ENCODE measurements around the gene PPP1R7. TPM values are rescaled to one million over a fixed set of nuclear protein-coding genes. Genes with fewer than 3 reads are reported as not detected.

PPP1R7 gene
- total and polyA plus RNA-seq, 9 donors, result 21.9 to 120 (median 46.9) TPM

DNA sequence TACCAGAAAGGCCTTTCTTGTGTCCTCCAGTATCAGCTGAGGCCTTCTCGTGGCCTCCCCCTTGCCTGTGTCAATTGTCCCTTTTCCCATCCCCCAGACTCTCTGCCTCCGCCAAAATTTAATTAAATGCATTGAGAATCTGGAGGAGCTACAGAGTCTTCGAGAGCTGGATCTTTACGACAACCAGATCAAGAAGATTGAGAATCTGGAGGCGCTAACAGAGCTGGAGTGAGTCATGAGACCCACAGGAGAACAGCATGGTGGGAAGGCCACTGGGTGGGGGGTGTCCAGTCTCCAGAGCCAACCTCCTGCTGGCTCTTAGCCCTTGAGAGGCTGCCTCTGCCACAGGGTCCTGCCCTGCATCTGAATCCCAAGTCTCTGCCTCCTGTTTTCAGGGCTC, 8.8 kb downstream of the PPP1R7 start:
- DNase-seq, result no peak
- WGBS, 3 donors, result 94 to 98% (median 95%) methylated on average over 5 of the region's 5 CpGs
- Histone ChIP-seq H3K4me1 (ENCODE audit: insufficient read depth) (peaks cover 10% of the 10 kb centered on the region), H3K36me3 (no peaks in the 10 kb centered on the region), H3K4me3 (no peak overlapping the region), H3K9me3 (no peaks in the 10 kb centered on the region), H3K27ac (no peak overlapping the region), H3K27me3 (no peaks in the 10 kb centered on the region)
- TF ChIP-seq, protein P1, sequence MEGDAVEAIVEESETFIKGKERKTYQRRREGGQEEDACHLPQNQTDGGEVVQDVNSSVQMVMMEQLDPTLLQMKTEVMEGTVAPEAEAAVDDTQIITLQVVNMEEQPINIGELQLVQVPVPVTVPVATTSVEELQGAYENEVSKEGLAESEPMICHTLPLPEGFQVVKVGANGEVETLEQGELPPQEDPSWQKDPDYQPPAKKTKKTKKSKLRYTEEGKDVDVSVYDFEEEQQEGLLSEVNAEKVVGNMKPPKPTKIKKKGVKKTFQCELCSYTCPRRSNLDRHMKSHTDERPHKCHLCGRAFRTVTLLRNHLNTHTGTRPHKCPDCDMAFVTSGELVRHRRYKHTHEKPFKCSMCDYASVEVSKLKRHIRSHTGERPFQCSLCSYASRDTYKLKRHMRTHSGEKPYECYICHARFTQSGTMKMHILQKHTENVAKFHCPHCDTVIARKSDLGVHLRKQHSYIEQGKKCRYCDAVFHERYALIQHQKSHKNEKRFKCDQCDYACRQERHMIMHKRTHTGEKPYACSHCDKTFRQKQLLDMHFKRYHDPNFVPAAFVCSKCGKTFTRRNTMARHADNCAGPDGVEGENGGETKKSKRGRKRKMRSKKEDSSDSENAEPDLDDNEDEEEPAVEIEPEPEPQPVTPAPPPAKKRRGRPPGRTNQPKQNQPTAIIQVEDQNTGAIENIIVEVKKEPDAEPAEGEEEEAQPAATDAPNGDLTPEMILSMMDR (IDR thresholded peaks at IDR 0.05), result no peak
- TF ChIP-seq POLR2A (IDR thresholded peaks at IDR 0.05), result no peak
- intact Hi-C loops (cut with DNase I), result no loop called here

DNA sequence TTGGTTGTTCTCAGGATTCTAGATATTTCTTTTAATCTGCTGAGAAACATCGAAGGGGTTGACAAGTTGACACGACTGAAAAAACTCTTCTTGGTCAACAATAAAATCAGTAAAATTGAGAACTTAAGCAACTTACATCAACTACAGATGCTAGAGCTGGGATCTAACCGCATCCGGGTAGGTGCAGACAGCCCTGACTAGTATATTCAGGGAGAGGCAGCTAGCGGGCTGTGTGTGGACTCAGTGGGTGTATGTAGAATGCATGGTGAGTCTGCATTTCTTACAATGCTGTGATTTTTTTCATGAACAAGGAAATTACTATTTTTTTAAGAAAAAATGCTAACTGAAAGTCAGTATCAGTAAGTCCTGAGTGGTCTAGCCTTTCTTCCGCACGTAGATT, 10.1 kb downstream of the PPP1R7 start:
- Histone ChIP-seq H3K4me3 (no peak overlapping the region), H3K27me3 (no peaks in the 10 kb centered on the region), H3K9me3 (no peaks in the 10 kb centered on the region), H3K4me1 (ENCODE audit: insufficient read depth) (peaks cover 10% of the 10 kb centered on the region), H3K36me3 (no peaks in the 10 kb centered on the region), H3K27ac (no peak overlapping the region)
- WGBS, 3 donors, result 95 to 97% (median 96%) methylated on average over 7 of the region's 7 CpGs
- no peak for DNase-seq
- TF ChIP-seq EP300 (IDR thresholded peaks at IDR 0.05), result no peak
- no peak for TF ChIP-seq POLR2A (IDR thresholded peaks at IDR 0.05)
- TF ChIP-seq, protein P1 (IDR thresholded peaks at IDR 0.05), result no peak
- intact Hi-C loops (cut with DNase I), result no loop called here

DNA sequence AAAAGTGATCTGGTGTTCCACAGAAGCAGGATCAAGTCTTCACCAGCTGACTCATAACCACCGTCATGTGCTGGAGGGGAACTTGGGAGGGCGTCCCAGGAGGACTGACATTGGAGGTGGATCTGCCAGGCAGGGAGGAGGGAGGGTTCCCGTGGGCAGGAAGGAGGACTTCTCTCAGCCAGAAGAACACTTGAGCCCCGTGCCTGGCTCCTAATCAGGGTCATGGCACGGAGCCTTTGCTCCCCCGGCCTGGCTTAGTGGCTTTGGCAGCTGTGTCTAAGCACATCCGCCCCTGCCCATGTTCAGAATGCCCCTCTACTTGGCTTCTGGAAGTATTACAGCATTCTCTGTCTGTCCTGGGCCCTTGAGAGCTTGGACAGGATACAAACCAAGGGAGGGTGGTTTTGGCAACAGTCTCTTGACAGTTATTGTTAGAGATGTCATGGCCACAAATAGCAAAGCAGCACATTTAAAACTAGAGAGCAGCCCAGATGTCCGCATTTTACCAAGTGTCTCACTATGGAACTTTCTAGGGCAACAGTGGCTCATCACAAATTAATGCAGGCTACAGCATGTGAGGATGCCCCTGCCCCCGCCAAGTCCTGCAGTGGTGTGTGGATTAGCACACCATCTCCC, 11.5 kb downstream of the PPP1R7 start:
- TF ChIP-seq, protein P1 (IDR thresholded peaks at IDR 0.05), result no peak
- TF ChIP-seq EP300 (IDR thresholded peaks at IDR 0.05), result no peak
- Histone ChIP-seq H3K9me3 (no peaks in the 10 kb centered on the region), H3K36me3 (no peaks in the 10 kb centered on the region), H3K4me3 (no peak overlapping the region), H3K27me3 (no peaks in the 10 kb centered on the region), H3K27ac (peak overlapping the region; percentile 54 to 69), H3K4me1 (ENCODE audit: insufficient read depth) (peaks cover 10% of the 10 kb centered on the region)
- intact Hi-C loops (cut with DNase I), result no loop called here
- DNase-seq, result peak; percentile 68 to 83 (median 76)
- 16 to 19% (median 18%) methylated on average over 9 of the region's 9 CpGs for WGBS, 3 donors

DNA sequence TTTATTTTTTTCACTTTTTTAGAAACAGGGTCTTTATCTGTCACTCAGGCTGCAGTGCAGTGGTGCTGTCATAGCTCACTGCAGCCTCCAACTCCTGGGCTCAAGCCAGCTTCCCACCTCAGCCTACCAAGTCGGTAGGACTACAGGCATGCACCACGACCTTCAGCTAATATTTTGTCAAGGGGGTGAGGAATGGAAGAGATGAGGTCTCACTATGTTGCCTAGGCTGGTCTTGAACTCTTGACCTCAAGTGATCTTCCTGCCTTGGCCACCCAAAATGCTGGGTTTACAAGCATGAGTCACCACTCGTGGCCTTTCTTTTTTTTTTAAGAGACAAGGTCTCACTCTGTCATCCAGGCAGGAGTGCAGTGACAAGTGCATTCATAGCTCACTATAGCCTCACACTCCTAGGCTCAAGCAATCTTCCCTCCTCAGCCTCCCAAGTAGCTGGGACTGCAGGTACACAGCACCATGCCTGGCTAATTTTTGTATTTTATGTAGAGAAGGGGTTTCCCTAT, 13.4 kb downstream of the PPP1R7 start:
- intact Hi-C loops (cut with DNase I), result no loop called here
- 69 to 76% (median 69%) methylated on average over 3 of the region's 3 CpGs for WGBS, 3 donors
- Histone ChIP-seq H3K36me3 (no peaks in the 10 kb centered on the region), H3K4me3 (no peak overlapping the region), H3K27me3 (no peaks in the 10 kb centered on the region), H3K9me3 (no peaks in the 10 kb centered on the region), H3K27ac (no peak overlapping the region), H3K4me1 (ENCODE audit: insufficient read depth) (peaks cover 10% of the 10 kb centered on the region)
- no peak for DNase-seq
- no peak for TF ChIP-seq POLR2A (IDR thresholded peaks at IDR 0.05)

DNA sequence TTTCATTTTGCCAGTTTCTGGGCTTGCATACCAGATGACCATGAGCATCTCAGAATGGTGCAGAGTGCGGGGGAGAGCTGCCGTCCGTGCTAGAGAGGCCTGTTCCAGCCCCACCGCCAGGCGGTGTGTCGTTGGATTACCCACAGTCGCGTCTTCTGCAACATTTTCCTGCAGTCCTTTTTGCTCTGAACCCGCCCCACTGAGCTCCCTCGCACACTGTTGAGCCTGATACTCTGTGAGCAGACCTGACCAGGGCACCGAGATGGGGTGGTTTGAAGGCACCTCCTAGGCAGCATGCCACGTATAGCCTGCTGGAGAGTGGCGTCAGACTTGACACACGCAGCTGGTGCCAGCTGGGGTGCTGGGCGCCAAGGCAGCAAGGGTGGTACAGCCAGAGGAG, 18.1 kb downstream of the PPP1R7 start:
- H3K27me3 ChIP-seq, result no peaks in the 10 kb centered on the region
- no peak overlapping the region for H3K4me3 ChIP-seq
- no peaks in the 10 kb centered on the region for H3K4me1 ChIP-seq (ENCODE audit: insufficient read depth)
- intact Hi-C loops (cut with DNase I), result no loop called here
- WGBS, 3 donors, result 90 to 94% (median 93%) methylated on average over 15 of the region's 15 CpGs
- no peak for DNase-seq
- H3K9me3 ChIP-seq, result no peaks in the 10 kb centered on the region
- no peaks in the 10 kb centered on the region for H3K36me3 ChIP-seq
- no peak overlapping the region for H3K27ac ChIP-seq
- no peak for TF ChIP-seq POLR2A (IDR thresholded peaks at IDR 0.05)
- no peak for TF ChIP-seq EP300 (IDR thresholded peaks at IDR 0.05)
- TF ChIP-seq, protein P1 (IDR thresholded peaks at IDR 0.05), result no peak
